Measurements from ENCODE around the gene ZNF474. TPM values are rescaled to one million over a fixed set of nuclear protein-coding genes. Genes with fewer than 3 reads are reported as not detected.

Gene ZNF474
- total RNA-seq = under 1 TPM; 0.23 to 0.25 TPM
- polyA plus RNA-seq = under 1 TPM in 1 of 2 donors, not detected in 1; 0.03 TPM

DNA sequence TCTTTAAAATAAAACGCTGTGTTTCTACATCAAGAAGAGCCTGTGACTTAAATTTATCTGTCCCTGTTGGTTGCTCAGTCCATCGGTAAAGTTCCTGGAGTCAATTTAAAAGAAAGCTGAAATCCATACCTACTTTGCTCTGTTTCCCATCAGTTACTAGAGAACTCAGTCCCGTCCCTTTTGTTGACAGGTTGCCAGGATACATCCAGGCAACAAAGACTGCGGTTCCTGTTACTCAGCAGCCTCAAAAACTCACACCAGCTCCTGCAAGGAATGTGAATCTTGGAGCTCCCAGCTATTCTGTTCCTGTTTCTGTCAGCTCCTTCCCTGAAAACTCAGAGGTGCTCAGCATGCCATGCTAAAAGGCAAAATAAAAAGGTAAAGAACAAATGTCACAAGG lies at the start of gene ZNF474:
Gene ZNF474, plus strand, starts transcription at position 241 of the 400 bp plus-strand sequence. CDS start 22,445 bp downstream, outside the sequence.
- WGBS = 36% methylated on average over 4 of the region's 4 CpGs
- no peak for DNase-seq (ENCODE audit: low spot score)
- Histone ChIP-seq H3K27me3 (ENCODE audit: control insufficient read depth in 4 of 4, insufficient read depth in 4 of 4, low read length in 3 of 4) (no peaks in the 10 kb centered on the region), H3K9me3 (ENCODE audit: control insufficient read depth in 4 of 4, low read length in 3 of 4) (no peaks in the 10 kb centered on the region), H3K4me3 (ENCODE audit: low read depth in 1 of 3, low read length in 3 of 3) (no peak within 1 kb of the TSS), H3K9ac (ENCODE audit: low read depth in 1 of 2, low read length in 2 of 2) (no peak within 1 kb of the TSS), H3K36me3 (ENCODE audit: control insufficient read depth in 4 of 4, insufficient read depth in 3 of 4, low read depth in 1 of 4, low read length in 3 of 4) (no peaks in the 10 kb centered on the region), H3K27ac (ENCODE audit: low read depth in 1 of 2, low read length in 2 of 2) (no peak within 1 kb of the TSS), H3K4me1 (ENCODE audit: control insufficient read depth in 4 of 4, insufficient read depth in 4 of 4, low read length in 3 of 4) (no peaks in the 10 kb centered on the region)
- TF ChIP-seq, protein P1, sequence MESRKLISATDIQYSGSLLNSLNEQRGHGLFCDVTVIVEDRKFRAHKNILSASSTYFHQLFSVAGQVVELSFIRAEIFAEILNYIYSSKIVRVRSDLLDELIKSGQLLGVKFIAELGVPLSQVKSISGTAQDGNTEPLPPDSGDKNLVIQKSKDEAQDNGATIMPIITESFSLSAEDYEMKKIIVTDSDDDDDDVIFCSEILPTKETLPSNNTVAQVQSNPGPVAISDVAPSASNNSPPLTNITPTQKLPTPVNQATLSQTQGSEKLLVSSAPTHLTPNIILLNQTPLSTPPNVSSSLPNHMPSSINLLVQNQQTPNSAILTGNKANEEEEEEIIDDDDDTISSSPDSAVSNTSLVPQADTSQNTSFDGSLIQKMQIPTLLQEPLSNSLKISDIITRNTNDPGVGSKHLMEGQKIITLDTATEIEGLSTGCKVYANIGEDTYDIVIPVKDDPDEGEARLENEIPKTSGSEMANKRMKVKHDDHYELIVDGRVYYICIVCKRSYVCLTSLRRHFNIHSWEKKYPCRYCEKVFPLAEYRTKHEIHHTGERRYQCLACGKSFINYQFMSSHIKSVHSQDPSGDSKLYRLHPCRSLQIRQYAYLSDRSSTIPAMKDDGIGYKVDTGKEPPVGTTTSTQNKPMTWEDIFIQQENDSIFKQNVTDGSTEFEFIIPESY (IDR thresholded peaks at IDR 0.05) = no peak
- no peak for TF ChIP-seq GABPA (IDR thresholded peaks at IDR 0.05 in 1 of 2, conservative IDR thresholded peaks at IDR 0.05 in 1 of 2)
- TF ChIP-seq RXRA (IDR thresholded peaks at IDR 0.05) = no peak
- no peak for TF ChIP-seq NR2F2 (IDR thresholded peaks at IDR 0.05)

DNA sequence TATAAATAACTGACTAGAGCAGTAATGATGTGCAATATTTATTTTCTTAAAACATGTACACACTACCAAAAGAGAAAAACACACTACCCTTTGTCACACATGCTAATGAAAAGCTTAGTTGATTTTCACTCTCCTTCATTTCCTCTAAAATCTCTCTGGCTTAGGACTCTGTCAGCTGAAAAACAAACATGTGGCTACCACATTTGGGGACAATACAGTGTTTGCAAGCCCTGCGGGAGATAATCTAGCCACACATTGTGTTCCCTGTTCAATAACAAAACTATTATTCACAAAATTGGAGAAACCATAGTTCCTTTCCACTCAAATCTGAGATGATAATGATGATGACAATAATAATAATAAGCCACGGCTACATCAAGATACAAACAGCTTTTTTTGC lies 47.8 kb upstream of the ZNF474 start:
- no peak overlapping the region for H3K4me3 ChIP-seq (ENCODE audit: low read depth in 1 of 3, low read length in 3 of 3)
- 79% methylated on average over 2 of the region's 2 CpGs for WGBS
- peaks cover 11 to 19% (median 17%) of the 10 kb centered on the region in 4 donors for H3K4me1 ChIP-seq (ENCODE audit: control insufficient read depth in 4 of 4, insufficient read depth in 4 of 4, low read length in 3 of 4)
- no peak overlapping the region for H3K9ac ChIP-seq (ENCODE audit: low read depth in 1 of 2, low read length in 2 of 2)
- no peak for DNase-seq (ENCODE audit: low spot score)
- no peaks in the 10 kb centered on the region for H3K27me3 ChIP-seq (ENCODE audit: control insufficient read depth in 4 of 4, insufficient read depth in 4 of 4, low read length in 3 of 4)
- no peaks in the 10 kb centered on the region for H3K9me3 ChIP-seq (ENCODE audit: control insufficient read depth in 4 of 4, low read length in 3 of 4)
- H3K27ac ChIP-seq (ENCODE audit: low read depth in 1 of 2, low read length in 2 of 2) = no peak overlapping the region
- H3K36me3 ChIP-seq (ENCODE audit: control insufficient read depth in 4 of 4, insufficient read depth in 3 of 4, low read depth in 1 of 4, low read length in 3 of 4) = no peaks in the 10 kb centered on the region
- TF ChIP-seq TAF1 (conservative IDR thresholded peaks at IDR 0.05) = no peak

DNA sequence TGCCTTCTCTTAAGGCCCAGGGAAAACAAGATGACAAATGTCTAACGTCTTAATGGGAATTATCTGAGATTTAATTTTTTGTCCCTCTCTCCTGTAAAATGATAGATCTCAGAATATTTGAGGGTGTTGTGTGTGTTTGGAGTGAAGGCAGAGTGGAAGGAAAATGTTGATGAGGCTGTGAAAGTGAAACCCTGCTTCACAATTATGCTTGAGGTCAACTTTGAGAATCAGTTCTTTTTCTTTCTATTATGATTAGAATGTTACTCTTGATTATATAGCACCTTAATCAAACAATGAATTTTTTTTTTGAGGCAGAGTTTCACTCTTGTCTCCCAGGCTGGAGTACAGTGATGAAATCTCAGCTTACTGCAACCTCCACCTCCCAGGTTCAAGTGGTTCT lies 45.8 kb upstream of the ZNF474 start:
- Histone ChIP-seq H3K36me3 (ENCODE audit: control insufficient read depth in 4 of 4, insufficient read depth in 3 of 4, low read depth in 1 of 4, low read length in 3 of 4) (no peaks in the 10 kb centered on the region), H3K4me3 (ENCODE audit: low read depth in 1 of 3, low read length in 3 of 3) (no peak overlapping the region), H3K9ac (ENCODE audit: low read depth in 1 of 2, low read length in 2 of 2) (no peak overlapping the region), H3K27ac (ENCODE audit: low read depth in 1 of 2, low read length in 2 of 2) (no peak overlapping the region), H3K4me1 (ENCODE audit: control insufficient read depth in 4 of 4, insufficient read depth in 4 of 4, low read length in 3 of 4) (peaks cover 0 to 2% (median 0%) of the 10 kb centered on the region in 4 donors), H3K27me3 (ENCODE audit: control insufficient read depth in 4 of 4, insufficient read depth in 4 of 4, low read length in 3 of 4) (no peaks in the 10 kb centered on the region), H3K9me3 (ENCODE audit: control insufficient read depth in 4 of 4, low read length in 3 of 4) (no peaks in the 10 kb centered on the region)
- no peak for DNase-seq (ENCODE audit: low spot score)
- 85% methylated on average over 1 of the region's 1 CpG for WGBS
- TF ChIP-seq HNF4A (conservative IDR thresholded peaks at IDR 0.05) (no peak), RXRA (IDR thresholded peaks at IDR 0.05) (no peak), FOXA1 (IDR thresholded peaks at IDR 0.05) (no peak)
- TF ChIP-seq, protein P2, sequence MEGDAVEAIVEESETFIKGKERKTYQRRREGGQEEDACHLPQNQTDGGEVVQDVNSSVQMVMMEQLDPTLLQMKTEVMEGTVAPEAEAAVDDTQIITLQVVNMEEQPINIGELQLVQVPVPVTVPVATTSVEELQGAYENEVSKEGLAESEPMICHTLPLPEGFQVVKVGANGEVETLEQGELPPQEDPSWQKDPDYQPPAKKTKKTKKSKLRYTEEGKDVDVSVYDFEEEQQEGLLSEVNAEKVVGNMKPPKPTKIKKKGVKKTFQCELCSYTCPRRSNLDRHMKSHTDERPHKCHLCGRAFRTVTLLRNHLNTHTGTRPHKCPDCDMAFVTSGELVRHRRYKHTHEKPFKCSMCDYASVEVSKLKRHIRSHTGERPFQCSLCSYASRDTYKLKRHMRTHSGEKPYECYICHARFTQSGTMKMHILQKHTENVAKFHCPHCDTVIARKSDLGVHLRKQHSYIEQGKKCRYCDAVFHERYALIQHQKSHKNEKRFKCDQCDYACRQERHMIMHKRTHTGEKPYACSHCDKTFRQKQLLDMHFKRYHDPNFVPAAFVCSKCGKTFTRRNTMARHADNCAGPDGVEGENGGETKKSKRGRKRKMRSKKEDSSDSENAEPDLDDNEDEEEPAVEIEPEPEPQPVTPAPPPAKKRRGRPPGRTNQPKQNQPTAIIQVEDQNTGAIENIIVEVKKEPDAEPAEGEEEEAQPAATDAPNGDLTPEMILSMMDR (IDR thresholded peaks at IDR 0.05; ENCODE audit: low read depth, low read length, missing input control) = no peak

DNA sequence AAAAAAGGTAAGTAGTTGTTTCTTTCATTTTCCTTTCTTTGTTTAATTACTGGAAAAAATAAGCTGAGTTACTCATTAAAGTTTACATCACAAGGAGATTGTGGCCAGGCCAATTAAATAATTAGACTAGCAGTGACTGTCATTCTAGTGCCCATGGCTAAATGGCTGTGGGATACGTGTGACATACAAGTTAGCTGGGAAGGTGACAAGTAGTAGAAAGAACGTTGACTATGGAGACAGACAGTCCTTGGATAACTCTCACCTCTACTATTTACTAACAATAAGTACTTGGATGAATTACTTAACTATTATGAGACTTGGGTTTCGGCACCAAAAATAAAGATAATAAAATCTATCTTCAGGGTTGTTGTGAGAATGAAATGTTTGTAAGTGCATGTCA lies 44.3 kb upstream of the ZNF474 start:
- no peaks in the 10 kb centered on the region for H3K9me3 ChIP-seq (ENCODE audit: control insufficient read depth in 4 of 4, low read length in 3 of 4)
- H3K27me3 ChIP-seq (ENCODE audit: control insufficient read depth in 4 of 4, insufficient read depth in 4 of 4, low read length in 3 of 4) = no peaks in the 10 kb centered on the region
- no peak overlapping the region for H3K4me3 ChIP-seq (ENCODE audit: low read depth in 1 of 3, low read length in 3 of 3)
- H3K9ac ChIP-seq (ENCODE audit: low read depth in 1 of 2, low read length in 2 of 2) = no peak overlapping the region
- no peak overlapping the region for H3K27ac ChIP-seq (ENCODE audit: low read depth in 1 of 2, low read length in 2 of 2)
- no peaks in the 10 kb centered on the region for H3K4me1 ChIP-seq (ENCODE audit: control insufficient read depth in 4 of 4, insufficient read depth in 4 of 4, low read length in 3 of 4)
- WGBS = 77% methylated on average over 3 of the region's 3 CpGs
- no peaks in the 10 kb centered on the region for H3K36me3 ChIP-seq (ENCODE audit: control insufficient read depth in 4 of 4, insufficient read depth in 3 of 4, low read depth in 1 of 4, low read length in 3 of 4)
- DNase-seq (ENCODE audit: low spot score) = no peak
- TF ChIP-seq HNF4G (IDR thresholded peaks at IDR 0.05) (no peak), HNF4A (conservative IDR thresholded peaks at IDR 0.05) (no peak), EGR1 (IDR thresholded peaks at IDR 0.05; ENCODE audit: low read depth in 2 of 2) (no peak), TAF1 (conservative IDR thresholded peaks at IDR 0.05) (no peak), SP1 (IDR thresholded peaks at IDR 0.05) (no peak), FOXA1 (IDR thresholded peaks at IDR 0.05) (no peak), FOXA2 (IDR thresholded peaks at IDR 0.05) (no peak), YY1 (IDR thresholded peaks at IDR 0.05) (no peak)
- TF ChIP-seq, protein P3, sequence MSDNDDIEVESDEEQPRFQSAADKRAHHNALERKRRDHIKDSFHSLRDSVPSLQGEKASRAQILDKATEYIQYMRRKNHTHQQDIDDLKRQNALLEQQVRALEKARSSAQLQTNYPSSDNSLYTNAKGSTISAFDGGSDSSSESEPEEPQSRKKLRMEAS (IDR thresholded peaks at IDR 0.05) = no peak
- TF ChIP-seq, protein P1 (IDR thresholded peaks at IDR 0.05) = no peak

Data from liver (tissue), 9 donors.